ENCODE results near the gene BEST1.
A peak's percentile ranks its signal among the peaks of the same experiment; 100 is the strongest.
"Not testable (repeated sequence)": the region's sequence is repeated elsewhere in the genome, so short reads cannot be mapped to it uniquely, and the experiment has no call there.

Gene BEST1

GRCh38 chr11:61949169-61950034, 749 bp upstream of the BEST1 start:
- DNase-seq: no peak

- no peak for DNase-seq
Measured at GRCh38 chr11:61951484-61952135, 1.5 kb downstream of the BEST1 start.

GRCh38 chr11:61952882-61953281, 2.7 kb downstream of the BEST1 start:
- DNase-seq: no peak

- not testable (repeated sequence) for DNase-seq
Measured at GRCh38 chr11:61953632-61954031, 3.5 kb downstream of the BEST1 start.

DNA sequence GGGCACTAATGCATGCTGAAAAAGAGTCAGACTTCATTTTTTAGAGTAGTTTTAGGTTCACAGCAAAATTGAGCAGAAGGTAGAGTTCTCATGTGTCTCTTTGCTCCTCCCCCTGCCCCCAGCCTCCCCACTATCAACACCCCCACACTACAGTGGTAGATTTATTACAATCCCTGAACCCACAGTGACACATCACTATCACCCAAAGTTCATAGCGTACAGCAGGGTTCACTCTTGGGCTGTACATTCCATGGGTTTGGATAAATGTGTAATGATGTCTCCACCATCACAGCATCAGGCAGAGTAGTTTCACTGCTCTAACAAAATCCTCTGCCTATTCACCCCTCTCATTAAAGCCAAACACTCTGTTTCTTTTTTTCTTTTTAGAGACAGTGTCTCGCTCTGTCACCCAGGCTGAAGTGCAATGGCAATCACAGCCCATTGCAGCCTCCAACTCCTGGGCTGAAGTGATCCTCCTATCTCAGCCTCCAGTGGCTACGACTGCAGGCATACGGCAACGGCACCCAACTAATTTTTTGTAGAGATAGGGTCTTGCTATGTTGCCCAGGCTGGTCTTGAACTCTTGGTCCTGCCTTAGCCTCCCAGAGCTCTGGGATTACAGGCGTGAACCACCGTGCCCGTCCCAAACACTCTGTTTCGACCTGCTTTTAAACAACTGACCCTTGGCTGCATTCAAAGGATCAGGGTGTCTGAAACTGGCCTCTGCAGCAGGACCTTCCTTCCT, 4.1 kb downstream of the BEST1 start:
- DNase-seq: peak; percentile 15

DNA sequence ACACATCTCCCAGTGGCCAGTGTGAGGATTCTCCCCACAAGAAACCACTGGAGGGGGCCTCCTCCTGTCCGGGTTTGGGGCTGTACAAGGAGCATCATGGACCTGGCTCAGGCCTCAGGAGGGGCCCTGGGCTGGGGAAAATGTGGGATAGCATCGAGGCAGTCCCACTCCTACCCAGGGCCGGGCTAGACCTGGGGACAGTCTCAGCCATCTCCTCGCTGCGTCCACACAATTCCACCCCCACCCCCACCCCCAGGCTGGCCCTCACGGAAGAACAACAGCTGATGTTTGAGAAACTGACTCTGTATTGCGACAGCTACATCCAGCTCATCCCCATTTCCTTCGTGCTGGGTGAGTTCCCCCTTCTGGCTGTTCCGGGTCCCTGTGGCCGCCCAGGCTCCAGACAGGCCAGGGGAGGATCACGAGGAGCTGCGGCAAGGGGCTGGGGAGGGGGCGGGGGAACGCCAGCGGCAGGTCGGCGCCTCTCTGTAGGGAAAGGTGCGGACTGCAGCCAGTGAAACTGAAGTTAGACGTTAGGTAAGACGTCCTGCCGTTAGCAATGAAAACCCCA, 4.8 kb downstream of the BEST1 start:
- peak; percentile 75 for DNase-seq

DNA sequence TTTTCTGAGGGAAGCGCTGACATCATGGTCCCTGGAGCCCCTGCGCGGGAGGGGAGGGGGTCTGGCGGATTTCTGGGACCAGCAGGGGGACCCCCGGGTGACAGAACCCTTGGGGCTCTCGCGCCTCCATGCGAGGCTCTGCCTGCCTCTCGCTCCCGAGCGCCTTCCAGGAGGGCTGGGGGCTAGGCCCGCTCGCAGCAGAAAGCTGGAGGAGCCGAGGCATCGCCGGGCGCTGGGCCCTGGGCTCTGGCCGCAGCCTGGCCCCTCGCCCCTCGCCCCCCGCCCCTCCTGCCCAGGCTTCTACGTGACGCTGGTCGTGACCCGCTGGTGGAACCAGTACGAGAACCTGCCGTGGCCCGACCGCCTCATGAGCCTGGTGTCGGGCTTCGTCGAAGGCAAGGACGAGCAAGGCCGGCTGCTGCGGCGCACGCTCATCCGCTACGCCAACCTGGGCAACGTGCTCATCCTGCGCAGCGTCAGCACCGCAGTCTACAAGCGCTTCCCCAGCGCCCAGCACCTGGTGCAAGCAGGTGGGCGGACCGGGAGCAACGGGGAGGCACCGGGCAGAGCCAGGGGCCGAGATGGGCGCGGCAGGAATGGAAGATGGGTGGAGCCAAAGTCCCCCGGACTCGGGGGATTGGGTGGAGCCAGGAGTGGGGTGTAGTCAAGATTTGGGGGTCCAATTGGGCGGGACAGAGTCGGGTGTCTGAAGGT, 5.4 kb downstream of the BEST1 start:
- DNase-seq: no peak

DNA sequence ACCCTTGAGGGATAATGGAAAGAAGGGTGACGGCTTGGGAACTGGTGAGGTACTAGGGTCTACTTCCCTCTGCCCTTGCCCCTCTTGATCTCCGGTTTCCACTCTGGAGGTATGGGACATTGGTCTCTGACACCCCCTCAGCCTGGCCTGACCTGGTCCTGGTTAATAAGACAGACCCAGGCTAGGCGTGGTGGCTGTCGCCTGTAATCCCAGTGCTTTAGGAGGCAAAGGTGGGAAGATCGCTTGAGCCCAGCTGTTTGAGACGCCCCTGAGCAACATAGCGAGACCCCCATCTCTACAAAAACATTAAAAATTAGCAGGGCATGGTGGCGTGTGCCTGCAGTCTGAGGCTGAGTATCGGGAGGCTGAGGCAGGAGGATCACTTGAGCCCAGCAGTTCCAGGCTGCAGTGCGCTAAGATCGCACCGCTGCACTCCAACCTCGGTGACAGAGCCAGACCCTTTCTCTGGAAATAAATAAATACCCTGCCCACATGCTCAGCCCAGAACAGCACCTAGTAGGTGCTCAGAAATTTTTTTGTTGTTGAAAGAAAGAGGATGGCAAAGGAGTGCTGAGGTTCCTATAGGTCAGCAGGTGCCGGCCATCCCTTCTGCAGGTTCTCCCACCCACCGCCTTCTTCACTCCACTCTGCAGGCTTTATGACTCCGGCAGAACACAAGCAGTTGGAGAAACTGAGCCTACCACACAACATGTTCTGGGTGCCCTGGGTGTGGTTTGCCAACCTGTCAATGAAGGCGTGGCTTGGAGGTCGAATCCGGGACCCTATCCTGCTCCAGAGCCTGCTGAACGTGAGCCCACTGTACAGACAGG, 6.3 kb downstream of the BEST1 start:
- DNase-seq: no peak

GRCh38 chr11:61957021-61957770, 7.0 kb downstream of the BEST1 start:
- DNase-seq: no peak

DNA sequence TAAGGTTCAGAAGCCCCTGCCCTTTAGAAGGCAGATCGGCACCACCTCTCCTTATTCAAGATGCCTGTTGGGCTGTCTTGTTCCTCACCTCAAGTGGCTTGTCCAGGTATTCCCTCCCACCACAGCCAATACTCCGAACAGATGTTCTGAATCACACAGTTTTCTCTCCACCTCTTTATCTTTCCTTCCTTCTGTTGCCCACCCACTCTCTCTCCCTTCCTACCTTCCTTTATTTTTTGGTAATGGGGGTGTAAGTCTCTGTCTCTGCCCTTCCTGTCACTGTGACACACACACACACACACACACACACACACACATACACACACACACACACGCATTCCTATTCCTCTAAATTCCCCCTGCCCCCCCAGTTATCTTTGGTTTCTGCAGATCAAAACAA, 8.4 kb downstream of the BEST1 start:
- DNase-seq: no peak

GRCh38 chr11:61959114-61959513, 9.0 kb downstream of the BEST1 start:
- no peak for DNase-seq

- DNase-seq: no peak
Measured at GRCh38 chr11:61959678-61960077, 9.5 kb downstream of the BEST1 start.

- DNase-seq: no peak
Measured at GRCh38 chr11:61960532-61960931, 10.4 kb downstream of the BEST1 start.

GRCh38 chr11:61961570-61962212, 11.5 kb downstream of the BEST1 start:
- DNase-seq: no peak

- no peak for DNase-seq
Measured at GRCh38 chr11:61962213-61963015, 12.3 kb downstream of the BEST1 start.

- DNase-seq: no peak
Measured at GRCh38 chr11:61963016-61963281, 12.8 kb downstream of the BEST1 start.

DNA sequence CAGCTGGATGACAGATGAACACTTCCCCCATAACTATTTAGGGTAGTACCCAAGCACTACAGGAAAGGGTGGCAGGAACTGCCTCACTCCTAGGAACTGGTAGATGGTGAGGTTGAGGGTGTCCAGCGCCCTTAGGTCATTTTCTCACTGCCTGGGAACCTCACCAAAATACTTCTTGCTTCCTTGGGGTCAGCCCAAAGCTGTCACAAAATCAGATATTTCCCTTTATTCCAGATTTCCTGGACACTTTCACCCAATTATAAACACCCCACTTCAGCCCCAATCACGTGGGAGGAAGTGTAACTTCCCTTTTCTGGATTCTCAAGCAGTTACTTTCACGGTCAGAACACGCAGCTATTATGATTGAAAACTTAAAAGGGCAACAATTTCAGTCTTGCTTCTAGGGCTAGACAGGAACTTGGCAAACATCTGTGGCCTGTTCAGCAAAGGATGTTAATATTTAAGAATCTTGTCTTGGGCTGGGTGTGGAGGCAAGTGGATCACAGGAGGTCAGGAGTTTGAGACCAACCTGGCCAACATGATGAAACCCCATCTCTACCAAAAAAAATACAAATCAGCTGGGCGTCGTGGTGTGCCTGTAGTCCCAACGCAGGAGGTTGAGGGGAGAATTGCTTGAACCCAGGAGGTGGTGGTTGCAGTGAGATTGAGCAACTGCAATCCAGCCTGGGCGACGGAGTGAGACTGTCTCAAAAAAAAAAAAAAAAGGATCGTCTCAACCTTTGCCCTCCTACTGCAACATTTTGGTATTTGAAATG, 13.3 kb downstream of the BEST1 start:
- peak; percentile 72 for DNase-seq

DNA sequence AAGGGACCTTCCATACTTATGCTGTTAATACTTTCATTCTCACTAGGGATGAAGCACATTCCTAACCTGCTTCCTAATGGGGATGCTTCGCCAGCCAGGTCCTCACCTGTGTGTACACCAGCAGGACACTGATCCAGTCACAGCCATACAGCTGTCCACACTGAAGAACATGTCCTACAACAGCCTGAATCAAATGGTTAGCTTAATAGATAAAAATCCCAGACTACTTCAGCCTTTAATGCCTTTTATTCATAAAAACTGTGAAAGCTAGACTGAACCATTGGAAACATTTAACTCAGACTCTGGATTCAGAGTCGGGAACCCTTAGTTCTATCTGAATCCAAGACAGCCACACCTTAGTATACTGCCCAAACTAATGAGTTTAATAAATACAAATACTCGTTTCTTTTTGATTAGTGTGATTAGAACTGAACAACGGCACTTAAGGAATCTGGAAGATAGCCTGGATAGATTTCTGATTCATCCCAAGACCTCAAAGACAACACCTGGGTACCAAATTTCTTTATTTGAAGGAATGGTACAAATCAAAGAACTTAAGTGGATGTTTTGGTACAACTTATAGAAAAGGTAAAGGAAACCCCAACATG, 14.0 kb downstream of the BEST1 start:
- no peak for DNase-seq

Measured in GF-D8 (cell line).